ENCODE measurements around the gene GFPT2.

The GFPT2 gene

DNA sequence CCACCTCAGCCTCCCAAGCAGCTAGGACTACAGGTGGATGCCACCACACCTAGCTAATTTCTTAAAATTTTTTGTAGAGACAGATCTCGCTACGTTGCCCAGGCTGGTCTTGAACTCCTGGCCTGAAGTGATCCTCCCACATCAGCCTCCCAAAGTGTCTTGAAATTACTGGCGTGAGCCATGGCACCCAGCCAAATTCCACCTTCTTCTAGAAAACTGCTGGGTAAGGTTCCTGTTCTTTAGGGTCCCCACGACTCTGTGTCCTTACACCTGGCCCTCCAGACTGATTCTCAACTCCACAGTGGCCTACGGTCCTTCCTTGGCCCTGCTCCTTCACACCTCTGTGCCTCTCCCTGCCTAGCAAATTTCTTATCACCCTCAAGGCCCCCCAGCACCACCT lies 63.2 kb downstream of the GFPT2 start:
- Histone ChIP-seq H3K4me3 (no peak overlapping the region), H3K27me3 (no peaks in the 10 kb centered on the region), H3K9me3 (no peaks in the 10 kb centered on the region), H3K36me3 (peaks cover 0 to 15% (median 0%) of the 10 kb centered on the region in 3 donors), H3K4me1 (peaks cover 0 to 37% (median 21%) of the 10 kb centered on the region in 4 donors), H3K27ac (no peak overlapping the region)
- no peak for DNase-seq
- intact Hi-C loops (cut with DNase I; ENCODE audit: low total_unique reads) = loop anchor here (5.0 kb wide), 3 partner anchors 37 to 473 kb away; no protein-coding TSS in a partner anchor
- TF ChIP-seq, protein P1, sequence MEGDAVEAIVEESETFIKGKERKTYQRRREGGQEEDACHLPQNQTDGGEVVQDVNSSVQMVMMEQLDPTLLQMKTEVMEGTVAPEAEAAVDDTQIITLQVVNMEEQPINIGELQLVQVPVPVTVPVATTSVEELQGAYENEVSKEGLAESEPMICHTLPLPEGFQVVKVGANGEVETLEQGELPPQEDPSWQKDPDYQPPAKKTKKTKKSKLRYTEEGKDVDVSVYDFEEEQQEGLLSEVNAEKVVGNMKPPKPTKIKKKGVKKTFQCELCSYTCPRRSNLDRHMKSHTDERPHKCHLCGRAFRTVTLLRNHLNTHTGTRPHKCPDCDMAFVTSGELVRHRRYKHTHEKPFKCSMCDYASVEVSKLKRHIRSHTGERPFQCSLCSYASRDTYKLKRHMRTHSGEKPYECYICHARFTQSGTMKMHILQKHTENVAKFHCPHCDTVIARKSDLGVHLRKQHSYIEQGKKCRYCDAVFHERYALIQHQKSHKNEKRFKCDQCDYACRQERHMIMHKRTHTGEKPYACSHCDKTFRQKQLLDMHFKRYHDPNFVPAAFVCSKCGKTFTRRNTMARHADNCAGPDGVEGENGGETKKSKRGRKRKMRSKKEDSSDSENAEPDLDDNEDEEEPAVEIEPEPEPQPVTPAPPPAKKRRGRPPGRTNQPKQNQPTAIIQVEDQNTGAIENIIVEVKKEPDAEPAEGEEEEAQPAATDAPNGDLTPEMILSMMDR (IDR thresholded peaks at IDR 0.05) = no peak

DNA sequence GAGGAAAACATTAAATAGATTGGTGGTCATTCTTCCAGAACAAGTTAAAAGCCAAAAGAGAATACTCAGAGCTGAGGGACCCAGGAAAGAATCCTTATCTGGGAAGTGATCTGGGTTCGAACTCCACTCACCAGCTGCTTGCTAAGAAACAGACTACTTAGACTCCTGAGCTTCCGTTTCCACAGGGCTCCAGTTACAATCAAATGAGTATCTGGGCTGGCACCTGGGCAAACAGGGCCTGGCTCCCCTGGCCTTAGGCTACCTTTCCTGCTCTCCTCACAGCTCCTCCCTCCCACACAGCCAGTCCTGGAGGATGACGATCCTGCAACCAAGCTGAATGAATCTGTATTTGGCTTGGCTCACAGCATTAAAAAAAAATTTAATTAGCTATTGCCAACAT lies 63.7 kb downstream of the GFPT2 start:
- Histone ChIP-seq H3K27me3 (no peaks in the 10 kb centered on the region), H3K36me3 (peaks cover 0 to 15% (median 0%) of the 10 kb centered on the region in 3 donors), H3K9me3 (no peaks in the 10 kb centered on the region), H3K4me1 (peaks cover 0 to 37% (median 21%) of the 10 kb centered on the region in 4 donors), H3K4me3 (no peak overlapping the region), H3K27ac (no peak overlapping the region)
- intact Hi-C loops (cut with DNase I; ENCODE audit: low total_unique reads) = no loop called here
- DNase-seq = no peak
- TF ChIP-seq, protein P1 (IDR thresholded peaks at IDR 0.05) = no peak

DNA sequence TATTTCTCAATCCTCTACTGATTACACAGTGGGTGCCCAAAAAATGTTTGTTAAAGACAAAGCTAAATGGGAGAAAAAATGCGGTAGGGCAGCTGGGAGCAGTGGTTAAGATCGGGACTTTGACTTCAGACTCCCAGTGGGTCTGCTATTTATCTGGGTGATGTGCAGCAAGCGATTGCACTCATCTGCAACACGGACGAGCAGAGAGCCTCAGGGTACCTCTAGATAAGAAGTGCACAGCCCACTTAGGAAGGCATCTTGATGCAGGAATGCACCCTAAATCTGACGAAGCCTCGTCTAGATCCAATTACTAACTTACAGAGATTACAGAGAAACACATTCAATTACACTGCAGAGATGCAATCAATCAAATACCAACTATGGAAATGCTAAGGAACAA lies 65.3 kb downstream of the GFPT2 start:
- H3K4me3 ChIP-seq = no peak overlapping the region
- H3K36me3 ChIP-seq = peaks cover 0 to 25% (median 5%) of the 10 kb centered on the region in 3 donors
- H3K9me3 ChIP-seq = no peaks in the 10 kb centered on the region
- no peaks in the 10 kb centered on the region for H3K27me3 ChIP-seq
- TF ChIP-seq, protein P1 (IDR thresholded peaks at IDR 0.05) = no peak
- no peak overlapping the region for H3K27ac ChIP-seq
- DNase-seq = no peak
- peaks cover 0 to 27% (median 16%) of the 10 kb centered on the region in 4 donors for H3K4me1 ChIP-seq
- intact Hi-C loops (cut with DNase I; ENCODE audit: low total_unique reads) = no loop called here

DNA sequence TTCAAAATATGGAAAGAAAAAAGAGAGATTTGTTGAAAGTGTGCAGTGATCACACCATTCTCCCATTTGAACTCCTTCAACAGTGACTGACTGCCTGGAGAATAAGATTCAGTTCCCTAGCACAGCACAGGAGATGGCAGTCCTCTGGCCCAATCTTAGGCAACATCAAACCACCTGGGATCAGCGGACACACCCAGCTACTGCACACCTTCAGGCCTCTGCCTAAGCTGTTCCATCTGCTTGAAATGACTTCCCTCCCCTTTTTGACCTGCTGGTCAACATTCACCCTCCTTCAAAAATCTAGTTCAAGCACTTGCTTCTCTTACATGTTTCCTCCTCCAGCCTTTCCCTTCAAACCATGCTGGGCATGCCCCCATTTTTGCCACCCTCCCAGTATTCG lies 65.7 kb downstream of the GFPT2 start:
- Histone ChIP-seq H3K27me3 (no peaks in the 10 kb centered on the region), H3K9me3 (no peaks in the 10 kb centered on the region), H3K27ac (no peak overlapping the region), H3K4me1 (peaks cover 0 to 27% (median 15%) of the 10 kb centered on the region in 4 donors), H3K4me3 (no peak overlapping the region), H3K36me3 (peaks cover 0 to 29% (median 10%) of the 10 kb centered on the region in 3 donors)
- no peak for DNase-seq
- intact Hi-C loops (cut with DNase I; ENCODE audit: low total_unique reads) = no loop called here
- TF ChIP-seq, protein P1 (IDR thresholded peaks at IDR 0.05) = no peak

DNA sequence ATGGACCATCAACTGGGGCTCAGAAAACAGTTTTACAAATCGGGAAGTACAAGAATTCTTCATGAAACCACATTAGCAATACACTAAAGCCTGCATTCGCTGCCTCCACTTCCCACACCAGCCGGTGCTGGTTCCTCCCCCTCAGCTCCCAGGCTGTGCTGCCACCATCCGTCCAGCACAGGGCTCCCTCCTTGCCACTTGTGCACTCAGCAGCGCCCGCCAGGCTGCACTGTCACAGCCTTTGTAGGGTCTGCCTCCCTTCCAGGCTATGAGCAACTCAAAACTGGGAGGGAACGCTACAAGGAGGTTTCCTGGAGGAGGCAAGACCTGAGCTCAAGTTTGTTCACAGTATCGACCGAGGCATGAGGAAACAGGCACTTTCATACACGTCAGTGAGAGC lies 69.0 kb downstream of the GFPT2 start:
- no peaks in the 10 kb centered on the region for H3K27me3 ChIP-seq
- H3K27ac ChIP-seq = no peak overlapping the region
- DNase-seq = no peak
- TF ChIP-seq, protein P1 (IDR thresholded peaks at IDR 0.05) = no peak
- peaks cover 0 to 5% (median 0%) of the 10 kb centered on the region in 4 donors for H3K4me1 ChIP-seq
- H3K36me3 ChIP-seq = peaks cover 13 to 59% (median 38%) of the 10 kb centered on the region in 3 donors
- no peak overlapping the region for H3K4me3 ChIP-seq
- H3K9me3 ChIP-seq = no peaks in the 10 kb centered on the region
- intact Hi-C loops (cut with DNase I; ENCODE audit: low total_unique reads) = no loop called here

All from tibial artery (tissue), 4 donors.